Mononuclear cell (primary cell): ENCODE data around the gene ADAMTS10. TPM values are rescaled to one million over a fixed set of nuclear protein-coding genes. Genes with fewer than 3 reads are reported as not detected.

Experiments
- H3K27me3 ChIP-seq: 2 replicates; pipeline ENCODE4 v1.6.0; 2011; ENCODE audit warnings: low read length, control low read depth; ENCODE audit not compliant: insufficient read depth
- H3K4me1 ChIP-seq: 2 replicates; pipeline ENCODE4 v1.5.1; 2011; ENCODE audit warnings: mild to moderate bottlenecking, low read length, control low read depth; ENCODE audit not compliant: insufficient read depth
- H3K4me3 ChIP-seq: 2 replicates; pipeline ENCODE4 v1.5.1; 2011; ENCODE audit warnings: mild to moderate bottlenecking, low read length, moderate library complexity
- H3K9me3 ChIP-seq: 2 replicates; pipeline ENCODE4 v1.5.1; 2011; ENCODE audit warnings: low read depth, mild to moderate bottlenecking, control low read depth, low read length
- total RNA-seq: library from RNA; depleted of rRNA; stranded (reverse); fragments of >200 nt; gene quantifications from one replicate; pipeline ENCODE4 v1.2.3, GENCODE V29; 2012

ADAMTS10 gene
- total RNA-seq = 29.5 TPM

DNA sequence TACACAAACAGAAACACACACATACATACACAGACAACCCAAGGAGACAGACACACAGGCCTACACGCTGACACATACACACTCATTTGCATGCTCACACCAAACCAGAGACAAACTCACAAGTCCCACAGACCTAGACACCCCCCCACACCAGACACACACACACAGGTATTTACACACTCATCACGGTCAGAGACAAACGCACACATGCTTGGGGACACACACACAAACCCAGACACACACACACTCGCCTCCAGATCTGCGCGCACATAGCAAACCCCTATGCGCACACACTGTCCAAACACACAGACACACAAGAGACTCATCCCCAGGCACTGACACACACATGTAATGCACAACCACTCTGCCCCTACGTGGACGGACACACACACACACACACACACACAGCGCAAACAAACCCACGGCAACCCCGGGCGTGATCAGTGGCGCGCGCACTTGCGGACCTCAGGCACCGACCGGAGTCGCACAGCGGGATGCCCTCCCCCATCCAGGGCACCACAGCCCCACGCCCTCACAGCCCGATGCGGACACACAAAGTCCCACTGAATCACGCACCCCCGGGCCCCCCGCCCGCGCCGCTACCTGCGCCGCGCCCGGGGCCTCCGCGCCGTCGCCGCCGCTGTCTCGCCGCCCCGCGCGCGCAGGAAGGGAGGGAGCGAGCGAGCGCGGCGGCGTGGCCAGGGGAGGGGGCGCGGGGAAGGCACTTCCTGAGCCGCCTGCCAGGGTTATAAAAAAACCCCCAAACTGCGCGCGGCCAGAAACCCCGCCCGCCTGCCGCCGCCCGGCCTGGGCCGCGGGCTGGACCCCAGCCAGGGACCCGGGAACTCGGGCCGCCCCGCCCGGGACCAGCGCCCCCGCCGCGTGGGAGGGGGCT, at the start of gene ADAMTS10:
ADAMTS10 (minus strand) TSS at position 675 of the 895 bp plus-strand sequence. CDS start 5,005 bp downstream, outside the sequence.
- Histone ChIP-seq H3K4me3 (peak within 1 kb of the TSS; percentile 50), H3K27me3 (peaks cover 12% of the 10 kb centered on the region), H3K4me1 (peaks cover 28% of the 10 kb centered on the region), H3K9me3 (no peaks in the 10 kb centered on the region)

GRCh38 chr19:8659905-8660304, 49.4 kb upstream of the ADAMTS10 start:
- peaks cover 24% of the 10 kb centered on the region for H3K4me1 ChIP-seq
- H3K4me3 ChIP-seq = no peak overlapping the region
- H3K9me3 ChIP-seq = no peaks in the 10 kb centered on the region
- H3K27me3 ChIP-seq = peaks cover 2% of the 10 kb centered on the region

DNA sequence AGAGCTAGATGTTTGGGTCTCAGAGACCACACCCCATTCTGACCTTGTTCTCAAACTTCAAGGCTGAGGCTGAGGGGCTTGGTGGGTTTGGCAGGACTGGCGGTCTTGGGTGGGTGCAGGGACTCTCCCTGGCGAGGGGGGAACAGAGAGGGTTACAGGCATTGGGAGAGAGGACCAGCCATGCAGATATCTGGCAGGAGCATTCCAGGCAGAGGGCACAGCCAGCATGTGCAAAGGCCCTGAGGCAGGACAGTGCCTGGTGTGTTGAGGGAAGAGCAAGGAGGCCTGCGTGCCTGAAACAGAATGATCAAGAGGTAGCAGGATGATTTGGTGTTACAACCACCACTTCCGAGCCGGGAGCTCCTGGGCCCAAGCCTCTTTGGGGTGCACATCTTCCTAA, 47.4 kb upstream of the ADAMTS10 start:
- Histone ChIP-seq H3K9me3 (no peaks in the 10 kb centered on the region), H3K4me1 (peaks cover 17% of the 10 kb centered on the region), H3K27me3 (peaks cover 2% of the 10 kb centered on the region), H3K4me3 (no peak overlapping the region)

- no peak overlapping the region for H3K4me3 ChIP-seq
- peaks cover 2% of the 10 kb centered on the region for H3K27me3 ChIP-seq
- peaks cover 21% of the 10 kb centered on the region for H3K4me1 ChIP-seq
- no peaks in the 10 kb centered on the region for H3K9me3 ChIP-seq
These were observed 44.8 kb upstream of the ADAMTS10 start for GRCh38 chr19:8655340-8655709.

DNA sequence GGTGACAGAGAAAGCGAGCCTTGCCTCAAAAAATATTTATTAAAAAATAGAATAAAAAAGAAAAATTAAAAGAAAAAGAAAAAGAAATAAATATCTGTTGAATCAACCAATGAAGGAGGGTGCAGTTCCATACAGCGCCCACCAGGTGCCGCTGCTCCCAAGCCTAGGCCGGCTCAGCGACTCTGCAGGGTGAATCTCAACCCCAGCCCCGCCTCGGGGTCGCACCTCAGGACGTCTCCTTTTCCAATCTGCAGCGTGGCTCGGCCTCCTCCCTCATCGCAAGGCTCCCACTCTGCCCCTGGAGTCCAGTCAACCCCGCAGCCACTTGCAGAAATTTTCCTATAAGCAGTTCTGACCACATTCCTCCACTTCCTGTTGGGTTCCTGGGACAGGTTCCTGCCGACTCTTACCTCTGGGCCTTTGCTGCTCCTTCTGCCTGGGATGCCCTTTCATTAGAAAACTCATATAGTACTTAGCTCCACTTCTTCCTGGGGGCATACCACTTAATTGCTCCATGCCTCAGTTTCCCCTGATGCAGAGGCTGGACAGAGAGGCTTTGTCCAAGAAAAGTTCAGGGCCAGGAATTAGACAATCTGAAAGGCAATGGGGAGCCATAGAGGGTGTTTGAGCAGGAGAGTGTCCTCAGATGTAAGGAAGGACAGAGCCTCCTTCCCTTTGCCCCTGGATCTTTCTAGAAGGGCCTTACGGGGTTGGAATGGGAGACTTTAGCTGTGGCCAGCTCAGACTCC, 44.2 kb upstream of the ADAMTS10 start:
- no peaks in the 10 kb centered on the region for H3K9me3 ChIP-seq
- peaks cover 2% of the 10 kb centered on the region for H3K27me3 ChIP-seq
- H3K4me3 ChIP-seq = peak overlapping the region; percentile 10
- peaks cover 26% of the 10 kb centered on the region for H3K4me1 ChIP-seq

GRCh38 chr19:8648240-8648639, 37.7 kb upstream of the ADAMTS10 start:
- no peak overlapping the region for H3K4me3 ChIP-seq
- no peaks in the 10 kb centered on the region for H3K9me3 ChIP-seq
- H3K27me3 ChIP-seq = no peaks in the 10 kb centered on the region
- peaks cover 56% of the 10 kb centered on the region for H3K4me1 ChIP-seq

DNA sequence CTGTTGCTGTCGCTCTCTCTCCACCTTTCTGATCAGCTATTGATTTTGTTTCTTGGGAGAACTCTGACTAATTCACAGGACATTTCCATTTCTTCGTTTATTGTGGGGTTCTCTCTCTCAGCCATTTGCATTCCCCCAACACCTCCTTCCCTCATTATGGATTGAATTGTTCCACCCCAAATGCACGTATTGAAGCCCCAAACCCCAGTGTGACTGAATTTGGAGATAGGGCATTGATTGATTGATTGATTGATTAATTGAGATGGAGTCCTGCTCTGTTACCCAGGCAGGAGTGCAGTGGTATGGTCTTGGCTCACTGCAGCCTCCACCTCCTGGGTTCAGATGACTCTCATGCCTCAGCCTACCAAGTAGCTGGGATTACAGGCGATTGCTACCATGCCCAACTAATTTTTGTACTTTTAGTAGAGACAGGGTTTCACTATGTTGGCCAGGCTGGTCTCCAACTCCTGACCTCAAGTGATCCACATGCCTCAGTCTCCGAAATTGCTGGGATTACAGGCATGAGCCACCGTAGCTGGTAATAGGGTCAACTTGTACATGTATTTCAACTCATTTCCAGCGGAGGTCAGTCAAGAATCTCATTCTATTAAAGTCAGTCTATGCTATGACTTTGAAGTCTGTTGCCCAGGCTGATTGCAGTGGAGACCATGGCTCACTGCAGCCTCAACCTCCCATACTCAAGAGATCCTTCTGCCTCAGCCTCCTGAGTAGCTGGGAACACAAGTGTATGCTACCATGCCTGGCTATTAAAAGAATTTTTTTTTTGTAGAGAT, 33.5 kb upstream of the ADAMTS10 start:
- H3K4me1 ChIP-seq = peaks cover 80% of the 10 kb centered on the region

GRCh38 chr19:8642561-8642960, 32.0 kb upstream of the ADAMTS10 start:
- Histone ChIP-seq H3K4me1 (peaks cover 80% of the 10 kb centered on the region), H3K4me3 (no peak overlapping the region), H3K27me3 (no peaks in the 10 kb centered on the region), H3K9me3 (no peaks in the 10 kb centered on the region)

More for the DNA sequence above, 33.5 kb upstream of the ADAMTS10 start:
- Histone ChIP-seq H3K4me3 (no peak overlapping the region), H3K27me3 (no peaks in the 10 kb centered on the region), H3K9me3 (no peaks in the 10 kb centered on the region)

DNA sequence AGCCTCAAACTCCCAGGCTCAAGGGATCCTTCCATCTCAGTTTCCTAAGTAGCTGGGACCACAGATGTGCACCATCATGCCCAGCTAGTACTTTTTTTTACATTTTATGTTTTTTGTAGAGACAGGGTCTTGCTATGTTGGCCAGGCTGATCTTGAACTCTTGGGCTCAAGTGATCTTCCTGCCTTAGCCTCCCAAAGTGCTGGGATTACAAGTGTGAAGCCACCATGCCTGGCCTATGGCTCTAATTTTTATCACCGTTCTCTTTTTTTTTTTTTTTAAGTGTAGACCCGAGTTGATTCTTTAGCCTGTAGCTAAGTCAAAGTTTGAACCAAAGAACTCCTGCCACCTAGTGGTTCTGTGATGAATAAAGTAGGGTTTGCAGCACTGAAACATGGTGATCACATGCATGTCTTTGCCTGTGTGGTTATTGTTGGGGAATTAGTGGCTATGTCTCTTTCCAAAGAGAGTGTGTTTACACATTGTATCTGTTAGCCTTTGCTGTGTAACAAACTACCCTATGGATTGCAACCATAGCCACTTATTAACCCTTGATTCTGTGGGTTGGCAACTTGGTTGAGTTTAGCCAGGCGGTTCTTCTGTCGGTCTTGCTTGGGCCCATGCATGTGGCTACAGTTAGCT, 31.5 kb upstream of the ADAMTS10 start:
- peaks cover 79% of the 10 kb centered on the region for H3K4me1 ChIP-seq
- H3K27me3 ChIP-seq = no peaks in the 10 kb centered on the region
- H3K4me3 ChIP-seq = no peak overlapping the region
- no peaks in the 10 kb centered on the region for H3K9me3 ChIP-seq

DNA sequence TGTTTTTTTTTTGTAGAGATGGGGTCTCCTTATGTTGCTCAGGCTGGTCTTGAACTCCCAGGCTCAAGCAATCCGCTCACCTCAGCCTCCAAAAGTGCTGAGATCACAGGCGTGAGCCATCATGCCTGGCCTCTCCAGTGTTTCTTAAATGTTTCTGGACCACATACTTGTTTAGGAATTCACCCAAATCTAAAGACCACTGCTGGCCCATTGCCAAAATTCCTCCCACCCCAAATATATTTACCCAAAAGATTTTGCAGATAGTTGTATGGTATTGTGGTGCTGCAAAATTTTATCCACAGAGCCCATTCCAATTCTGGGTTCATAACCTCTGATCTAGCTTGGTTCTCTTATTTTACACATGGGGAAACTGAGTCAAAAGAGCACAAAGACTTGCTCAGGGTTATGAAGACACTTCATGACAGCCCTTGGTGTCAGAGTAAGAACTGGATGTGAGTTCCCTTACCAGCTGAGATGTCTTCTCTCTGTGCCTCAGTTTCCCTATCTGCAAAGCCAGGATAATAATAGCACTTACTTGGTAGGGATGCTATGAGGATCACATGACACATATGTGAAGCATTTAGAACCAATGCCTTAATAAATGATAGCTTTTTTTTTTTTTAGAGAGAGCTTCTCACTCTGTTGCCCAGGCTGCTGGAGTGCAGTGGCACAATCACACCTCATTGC, 30.8 kb upstream of the ADAMTS10 start:
- Histone ChIP-seq H3K4me3 (no peak overlapping the region), H3K4me1 (peaks cover 72% of the 10 kb centered on the region), H3K9me3 (no peaks in the 10 kb centered on the region), H3K27me3 (no peaks in the 10 kb centered on the region)

- H3K4me3 ChIP-seq = no peak overlapping the region
- no peaks in the 10 kb centered on the region for H3K9me3 ChIP-seq
- H3K27me3 ChIP-seq = no peaks in the 10 kb centered on the region
- peaks cover 64% of the 10 kb centered on the region for H3K4me1 ChIP-seq
These were observed 30.0 kb upstream of the ADAMTS10 start for GRCh38 chr19:8640402-8641004.

DNA sequence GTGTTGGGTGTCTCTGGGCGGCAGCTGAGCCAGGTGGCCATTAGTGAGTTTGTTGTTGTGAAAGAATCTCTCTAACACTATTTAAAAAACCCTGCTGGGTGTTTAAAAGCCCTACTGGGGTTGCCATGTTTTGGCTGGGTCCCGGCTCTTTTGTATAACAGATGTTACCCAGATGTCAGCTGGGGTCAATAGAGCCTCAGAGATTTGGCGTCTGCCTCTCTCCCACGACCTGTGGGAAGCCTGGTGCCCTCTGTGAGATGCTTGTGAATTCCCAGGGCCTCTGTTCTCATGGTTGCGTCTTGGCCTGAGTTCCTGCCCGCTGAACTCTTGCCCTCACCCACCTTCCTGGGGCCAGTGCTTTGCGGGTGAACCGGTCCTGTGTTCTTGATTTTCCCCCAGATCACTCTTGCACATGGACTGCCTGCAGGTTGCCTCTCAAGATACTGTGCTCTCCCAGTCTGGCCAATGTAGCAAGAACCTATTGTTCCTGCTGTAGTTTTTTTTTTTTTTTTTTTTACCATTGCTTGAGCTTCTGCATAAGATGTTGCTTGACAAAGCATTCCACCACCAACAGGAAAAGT, 29.4 kb upstream of the ADAMTS10 start:
- peaks cover 60% of the 10 kb centered on the region for H3K4me1 ChIP-seq
- no peak overlapping the region for H3K4me3 ChIP-seq
- no peaks in the 10 kb centered on the region for H3K27me3 ChIP-seq
- H3K9me3 ChIP-seq = no peaks in the 10 kb centered on the region

DNA sequence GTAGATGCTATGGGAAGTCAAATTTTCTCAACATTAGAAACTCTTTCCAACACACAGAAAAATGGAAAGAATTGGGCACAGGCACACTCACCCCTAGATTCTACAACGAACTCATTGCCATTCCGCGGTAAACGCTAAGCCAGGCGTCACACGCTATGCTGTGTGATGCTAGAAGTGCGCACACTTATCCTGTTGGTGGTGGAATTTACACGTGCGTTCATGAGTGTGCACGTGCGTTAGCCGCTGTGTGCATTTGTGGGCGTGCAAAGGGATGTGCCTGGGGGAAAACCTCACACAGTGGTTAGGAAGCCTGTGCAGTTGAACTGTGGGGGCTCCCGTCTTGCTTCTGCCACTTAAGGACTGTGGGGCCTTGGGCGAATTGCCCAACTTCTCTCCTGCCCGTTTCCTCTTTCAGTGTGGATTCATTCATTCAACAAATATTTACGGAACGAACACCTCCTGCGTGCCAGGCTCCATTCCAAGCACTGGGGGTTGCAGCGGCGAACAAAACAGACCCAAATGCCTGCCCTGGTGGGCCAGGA, 27.6 kb upstream of the ADAMTS10 start:
- no peak overlapping the region for H3K4me3 ChIP-seq
- H3K4me1 ChIP-seq = peaks cover 58% of the 10 kb centered on the region
- H3K9me3 ChIP-seq = no peaks in the 10 kb centered on the region
- no peaks in the 10 kb centered on the region for H3K27me3 ChIP-seq
